WERI-Rb-1 (cell line): ENCODE data around the gene ATP8B3.

Experiments
- DNase-seq: peaks from one replicate; pipeline ENCODE4 v3.0.0-alpha.2; 2020
- H3K27ac ChIP-seq: fragments of 250-450 bp; sonication (Bioruptor Pico); 2 replicates; pipeline ENCODE4 v1.5.1; 2020; ENCODE audit warnings: mild to moderate bottlenecking, moderate library complexity
- H3K27me3 ChIP-seq: fragments of 250-450 bp; sonication (Bioruptor Pico); 2 replicates; pipeline ENCODE4 v1.5.1; 2021; ENCODE audit warnings: mild to moderate bottlenecking, low read depth, moderate library complexity; ENCODE audit not compliant: insufficient read depth, severe bottlenecking
- H3K36me3 ChIP-seq: fragments of 250-450 bp; sonication (Bioruptor Pico); 2 replicates; pipeline ENCODE4 v1.5.1; 2020; ENCODE audit warnings: mild to moderate bottlenecking, moderate library complexity
- H3K4me3 ChIP-seq: 2 replicates; pipeline ENCODE4 v1.5.1; 2011; ENCODE audit warnings: low read depth, mild to moderate bottlenecking, control low read depth, low read length
- H3K9me3 ChIP-seq: fragments of 250-450 bp; sonication (Bioruptor Pico); 2 replicates; pipeline ENCODE4 v1.5.1; 2021; ENCODE audit warnings: mild to moderate bottlenecking, moderate library complexity; ENCODE audit not compliant: severe bottlenecking
- TF ChIP-seq, protein P1 (sequence below): IDR thresholded peaks from 2 replicates; pipeline ENCODE4 v1.5.1; 2011; ENCODE audit warnings: low read depth, mild to moderate bottlenecking, control low read depth, inconsistent platforms, low read length

ATP8B3 gene

DNA sequence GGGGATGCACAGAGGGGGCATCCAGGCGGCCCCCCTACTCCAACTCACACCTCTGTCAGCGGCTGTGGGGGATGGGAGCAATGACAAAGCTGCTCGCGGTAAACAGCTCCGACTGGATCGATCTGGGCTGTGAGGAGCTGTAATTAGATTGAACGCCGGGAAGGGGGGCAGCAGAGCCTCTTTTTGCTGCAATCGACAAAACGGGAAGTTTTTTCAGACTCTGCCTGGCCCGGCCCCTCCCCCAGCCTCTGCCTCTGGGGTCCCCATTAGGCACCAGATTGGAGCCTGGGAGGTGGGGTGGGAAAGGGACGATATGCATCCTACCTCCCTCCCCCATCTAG is 42.5 kb downstream of the ATP8B3 start:
- peaks cover 19% of the 10 kb centered on the region for H3K9me3 ChIP-seq
- no peak overlapping the region for H3K27ac ChIP-seq
- TF ChIP-seq, protein P1, sequence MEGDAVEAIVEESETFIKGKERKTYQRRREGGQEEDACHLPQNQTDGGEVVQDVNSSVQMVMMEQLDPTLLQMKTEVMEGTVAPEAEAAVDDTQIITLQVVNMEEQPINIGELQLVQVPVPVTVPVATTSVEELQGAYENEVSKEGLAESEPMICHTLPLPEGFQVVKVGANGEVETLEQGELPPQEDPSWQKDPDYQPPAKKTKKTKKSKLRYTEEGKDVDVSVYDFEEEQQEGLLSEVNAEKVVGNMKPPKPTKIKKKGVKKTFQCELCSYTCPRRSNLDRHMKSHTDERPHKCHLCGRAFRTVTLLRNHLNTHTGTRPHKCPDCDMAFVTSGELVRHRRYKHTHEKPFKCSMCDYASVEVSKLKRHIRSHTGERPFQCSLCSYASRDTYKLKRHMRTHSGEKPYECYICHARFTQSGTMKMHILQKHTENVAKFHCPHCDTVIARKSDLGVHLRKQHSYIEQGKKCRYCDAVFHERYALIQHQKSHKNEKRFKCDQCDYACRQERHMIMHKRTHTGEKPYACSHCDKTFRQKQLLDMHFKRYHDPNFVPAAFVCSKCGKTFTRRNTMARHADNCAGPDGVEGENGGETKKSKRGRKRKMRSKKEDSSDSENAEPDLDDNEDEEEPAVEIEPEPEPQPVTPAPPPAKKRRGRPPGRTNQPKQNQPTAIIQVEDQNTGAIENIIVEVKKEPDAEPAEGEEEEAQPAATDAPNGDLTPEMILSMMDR: no peak
- no peak overlapping the region for H3K4me3 ChIP-seq
- no peak for DNase-seq
- H3K27me3 ChIP-seq: peaks cover 74% of the 10 kb centered on the region
- no peaks in the 10 kb centered on the region for H3K36me3 ChIP-seq

DNA sequence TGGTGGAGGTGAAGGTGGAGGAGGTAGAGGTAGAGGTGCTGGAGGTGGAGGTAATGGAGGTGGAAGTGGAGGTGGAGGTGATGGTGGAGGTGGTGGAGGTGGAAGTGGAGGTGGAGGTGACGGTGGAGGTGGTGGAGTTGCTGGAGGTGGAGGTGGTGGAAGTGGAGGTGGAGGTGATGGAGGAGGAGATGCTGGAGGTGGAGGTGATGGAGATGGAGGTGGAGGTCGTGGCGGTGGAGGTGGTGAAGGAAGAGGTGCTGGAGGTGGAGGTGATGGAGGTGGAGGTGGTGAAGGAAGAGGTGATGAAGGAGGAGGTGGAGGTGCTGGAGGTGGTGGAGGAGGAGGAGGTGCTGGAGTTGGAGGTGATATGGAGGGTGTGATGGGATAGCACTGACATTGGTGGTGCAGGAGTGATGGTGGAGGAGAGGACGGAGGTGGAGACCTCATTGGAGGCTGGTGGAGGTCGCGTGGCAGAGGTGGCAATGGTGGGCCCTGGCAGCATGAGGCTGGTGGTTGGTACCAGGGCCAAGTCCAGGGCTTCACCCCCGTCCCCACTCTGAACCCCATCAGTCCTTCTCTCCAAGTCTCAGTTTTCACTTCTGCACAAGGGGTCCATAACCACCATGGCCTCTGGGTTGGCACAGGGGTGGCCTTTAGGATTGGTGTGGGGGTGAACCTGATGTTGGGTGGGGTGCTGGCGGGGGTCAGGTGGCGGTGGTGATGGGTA is 43.0 kb downstream of the ATP8B3 start:
- H3K27ac ChIP-seq: no peak overlapping the region
- TF ChIP-seq, protein P1: no peak
- peaks cover 19% of the 10 kb centered on the region for H3K9me3 ChIP-seq
- peaks cover 73% of the 10 kb centered on the region for H3K27me3 ChIP-seq
- DNase-seq: no peak
- H3K36me3 ChIP-seq: no peaks in the 10 kb centered on the region
- no peak overlapping the region for H3K4me3 ChIP-seq

DNA sequence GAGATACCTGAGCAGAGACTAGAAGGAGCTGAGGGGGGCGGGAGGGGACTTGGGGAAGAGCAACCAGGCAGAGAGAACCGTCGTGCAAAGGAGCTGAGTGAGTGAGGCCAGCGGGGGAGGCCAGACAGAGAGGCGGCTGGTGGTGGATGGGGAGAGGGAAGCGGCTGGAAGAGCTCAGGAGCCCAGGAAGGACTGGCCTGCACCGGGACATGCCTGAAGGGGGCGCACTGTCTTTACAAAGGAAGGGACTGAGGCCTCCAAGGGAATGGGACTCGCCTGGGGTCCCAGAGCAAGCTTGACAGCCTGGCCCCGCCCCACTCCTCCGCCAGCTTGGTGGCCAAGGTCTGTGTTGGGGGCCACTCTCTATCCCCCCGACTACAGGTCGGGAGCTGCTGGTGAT is 43.8 kb downstream of the ATP8B3 start:
- no peak overlapping the region for H3K4me3 ChIP-seq
- peak; percentile 76 for DNase-seq
- no peak overlapping the region for H3K27ac ChIP-seq
- peaks cover 73% of the 10 kb centered on the region for H3K27me3 ChIP-seq
- TF ChIP-seq, protein P1: peak; percentile 89
- H3K9me3 ChIP-seq: peaks cover 19% of the 10 kb centered on the region
- H3K36me3 ChIP-seq: no peaks in the 10 kb centered on the region

- peak; percentile 55 for DNase-seq
- Histone ChIP-seq H3K27ac (no peak overlapping the region), H3K27me3 (peaks cover 80% of the 10 kb centered on the region), H3K4me3 (no peak overlapping the region), H3K36me3 (no peaks in the 10 kb centered on the region), H3K9me3 (peaks cover 19% of the 10 kb centered on the region)
- TF ChIP-seq, protein P1: peak; percentile 92
These were observed 44.6 kb downstream of the ATP8B3 start for GRCh38 chr19:1767464-1767933.

DNA sequence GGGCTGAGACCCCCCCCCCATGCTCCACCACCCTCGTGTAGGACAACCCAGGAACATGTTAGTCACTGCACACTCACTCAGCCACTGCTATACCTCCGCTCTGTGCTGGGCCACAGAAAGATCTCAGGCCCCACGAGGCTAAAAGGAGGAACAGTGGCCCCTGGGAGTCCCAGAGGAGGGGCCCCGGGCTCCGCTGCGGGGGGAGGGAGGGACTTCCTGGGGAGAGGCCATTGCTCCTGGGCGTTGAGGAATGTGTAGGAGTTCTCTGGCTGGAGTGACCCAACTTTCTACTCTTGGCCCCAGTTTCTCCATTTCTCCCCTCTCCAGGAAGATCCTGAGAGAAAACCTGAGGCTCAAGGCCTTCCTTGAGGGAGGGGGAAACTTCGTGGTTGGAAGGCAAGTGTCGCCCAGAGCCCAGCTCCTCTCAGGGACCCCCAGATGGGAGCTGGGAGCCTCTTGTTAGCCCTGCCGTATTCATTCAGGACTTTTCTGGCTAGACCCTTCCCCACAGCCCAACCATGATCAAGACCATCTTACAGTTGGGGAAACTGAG is 45.2 kb downstream of the ATP8B3 start:
- DNase-seq: no peak
- H3K9me3 ChIP-seq: peaks cover 19% of the 10 kb centered on the region
- TF ChIP-seq, protein P1: no peak
- no peak overlapping the region for H3K4me3 ChIP-seq
- H3K36me3 ChIP-seq: no peaks in the 10 kb centered on the region
- peaks cover 86% of the 10 kb centered on the region for H3K27me3 ChIP-seq
- no peak overlapping the region for H3K27ac ChIP-seq
